Adrenal gland (tissue), 5 donors: ENCODE measurements around the gene ATP6V0A4.

Experiments
- CTCF ChIP-seq, 6 experiments: fragments of 450-650 bp in 4 of 6; fragments of 200-600 bp in 2 of 6; sonication (generic) in 1 of 6; IDR thresholded peaks; 1 replicate in 5 of 6; 2 replicates in 1 of 6; pipeline versions ENCODE4 v1.5.1 to v1.8.0; 2016 to 2021; ENCODE audit warnings: antibody characterized with exemption in 6 of 6, mild to moderate bottlenecking in 2 of 6, moderate library complexity in 1 of 6
- POLR2A ChIP-seq, 2 donors: fragments of 450-650 bp; IDR thresholded peaks; one replicate each; pipeline ENCODE4 v1.6.1; 2017; ENCODE audit warnings: antibody characterized with exemption in 2 of 2, mild to moderate bottlenecking in 2 of 2, moderate library complexity in 1 of 2
- donor health status: DM: no; HTN: no; CAD: no.

GRCh38 chr7:138813945-138814344 lies 15.9 kb upstream of the ATP6V0A4 start:
- no peak for TF ChIP-seq CTCF (IDR thresholded peaks at IDR 0.05)
- no peak for TF ChIP-seq POLR2A (IDR thresholded peaks at IDR 0.05)
